ENCODE data around the gene TMEM168. TPM values are rescaled to one million over a fixed set of nuclear protein-coding genes. Genes with fewer than 3 reads are reported as not detected.

Gene TMEM168
- total and polyA plus RNA-seq, 2 donors (not counting 3 experiments of a cell fraction or from before 2014, with no cell fraction given): 23.4 to 24.4 TPM

GRCh38 chr7:112749775-112750174 lies 40.4 kb downstream of the TMEM168 start:
- Histone ChIP-seq H3K4me1 (ENCODE audit: control insufficient read depth, extremely low read depth, insufficient read depth, low read length) (no peaks in the 10 kb centered on the region), H3K4me3 (replicated peaks in 1 of 3; ENCODE audit: insufficient read depth in 1 of 3, low read depth in 1 of 3, low read length in 3 of 3) (no peak overlapping the region), H3K27me3 (ENCODE audit: control insufficient read depth in 2 of 2, insufficient read depth in 2 of 2, low read length in 2 of 2) (peaks cover 0 to 2% of the 10 kb centered on the region in 2 experiments), H3K79me2 (ENCODE audit: control insufficient read depth, insufficient read depth, low read length) (no peaks in the 10 kb centered on the region), H3K27ac (ENCODE audit: insufficient read depth, low read depth, low read length) (no peak overlapping the region), H3K4me2 (ENCODE audit: insufficient read depth, low read length) (no peak overlapping the region), H4K20me1 (replicated peaks; ENCODE audit: control insufficient read depth, extremely low read depth, insufficient read depth, low read length) (no peaks in the 10 kb centered on the region), H2AFZ (ENCODE audit: low read depth, low read length) (no peak overlapping the region), H3K9me3 (replicated peaks; ENCODE audit: control insufficient read depth, insufficient read depth, low read length) (no peaks in the 10 kb centered on the region), H3K9ac (replicated peaks; ENCODE audit: extremely low read depth, insufficient read depth, low read length) (no peak overlapping the region), H3K9me1 (replicated peaks; ENCODE audit: control insufficient read depth, extremely low read depth, insufficient read depth, low read length) (no peaks in the 10 kb centered on the region), H3K36me3 (ENCODE audit: control insufficient read depth in 2 of 2, extremely low read depth in 1 of 2, insufficient read depth in 2 of 2, low read length in 2 of 2) (no peaks in the 10 kb centered on the region)
- intact Hi-C loops (cut with micrococcal nuclease): no loop called here
- FAIRE-seq (no peak), DNase-seq (ENCODE audit: low read depth, low spot score) (no peak)
- no TSS peak for BruUV-seq (replicated peaks)
- dilution Hi-C loops (cut with MboI; ENCODE audit: extremely low pct_ligation_motif_present, low sequenced_read_pairs): no loop called here
- ChIA-PET POLR2A (no interaction called here), CTCF (no interaction called here)
- TF ChIP-seq FOS (IDR thresholded peaks at IDR 0.05; ENCODE audit: borderline replicate concordance, insufficient read depth, low read length) (no peak), POLR2AphosphoS5 (IDR thresholded peaks at IDR 0.05; ENCODE audit: insufficient read depth, low read depth, low read length) (no peak)

GRCh38 chr7:112748381-112748780 lies 41.8 kb downstream of the TMEM168 start:
- Histone ChIP-seq H3K27me3 (ENCODE audit: control insufficient read depth in 2 of 2, insufficient read depth in 2 of 2, low read length in 2 of 2) (peaks cover 0 to 2% of the 10 kb centered on the region in 2 experiments), H2AFZ (ENCODE audit: low read depth, low read length) (no peak overlapping the region), H3K9ac (replicated peaks; ENCODE audit: extremely low read depth, insufficient read depth, low read length) (no peak overlapping the region), H3K9me1 (replicated peaks; ENCODE audit: control insufficient read depth, extremely low read depth, insufficient read depth, low read length) (no peaks in the 10 kb centered on the region), H3K36me3 (ENCODE audit: control insufficient read depth in 2 of 2, extremely low read depth in 1 of 2, insufficient read depth in 2 of 2, low read length in 2 of 2) (no peaks in the 10 kb centered on the region), H3K27ac (ENCODE audit: insufficient read depth, low read depth, low read length) (no peak overlapping the region), H3K4me3 (replicated peaks in 1 of 3; ENCODE audit: insufficient read depth in 1 of 3, low read depth in 1 of 3, low read length in 3 of 3) (no peak overlapping the region), H3K4me2 (ENCODE audit: insufficient read depth, low read length) (no peak overlapping the region), H3K9me3 (replicated peaks; ENCODE audit: control insufficient read depth, insufficient read depth, low read length) (no peaks in the 10 kb centered on the region), H3K4me1 (ENCODE audit: control insufficient read depth, extremely low read depth, insufficient read depth, low read length) (no peaks in the 10 kb centered on the region), H4K20me1 (replicated peaks; ENCODE audit: control insufficient read depth, extremely low read depth, insufficient read depth, low read length) (no peaks in the 10 kb centered on the region), H3K79me2 (ENCODE audit: control insufficient read depth, insufficient read depth, low read length) (no peaks in the 10 kb centered on the region)
- dilution Hi-C loops (cut with MboI; ENCODE audit: extremely low pct_ligation_motif_present, low sequenced_read_pairs): no loop called here
- no peak for DNase-seq (ENCODE audit: low read depth, low spot score)
- ChIA-PET POLR2A (no interaction called here), CTCF (no interaction called here)
- BruUV-seq (replicated peaks): no TSS peak
- intact Hi-C loops (cut with micrococcal nuclease): no loop called here
- FAIRE-seq: no peak
- TF ChIP-seq EZH2 (IDR thresholded peaks at IDR 0.05; ENCODE audit: borderline replicate concordance, low read depth, low read length, severe bottlenecking): no peak
- TF ChIP-seq MYC (IDR thresholded peaks at IDR 0.05; ENCODE audit: low read depth, low read length): no peak
- no peak for TF ChIP-seq POLR2AphosphoS5 (IDR thresholded peaks at IDR 0.05; ENCODE audit: insufficient read depth, low read depth, low read length)
- no peak for TF ChIP-seq POLR2A (IDR thresholded peaks at IDR 0.05; ENCODE audit: low read depth, low read length)
- TF ChIP-seq, protein P1, sequence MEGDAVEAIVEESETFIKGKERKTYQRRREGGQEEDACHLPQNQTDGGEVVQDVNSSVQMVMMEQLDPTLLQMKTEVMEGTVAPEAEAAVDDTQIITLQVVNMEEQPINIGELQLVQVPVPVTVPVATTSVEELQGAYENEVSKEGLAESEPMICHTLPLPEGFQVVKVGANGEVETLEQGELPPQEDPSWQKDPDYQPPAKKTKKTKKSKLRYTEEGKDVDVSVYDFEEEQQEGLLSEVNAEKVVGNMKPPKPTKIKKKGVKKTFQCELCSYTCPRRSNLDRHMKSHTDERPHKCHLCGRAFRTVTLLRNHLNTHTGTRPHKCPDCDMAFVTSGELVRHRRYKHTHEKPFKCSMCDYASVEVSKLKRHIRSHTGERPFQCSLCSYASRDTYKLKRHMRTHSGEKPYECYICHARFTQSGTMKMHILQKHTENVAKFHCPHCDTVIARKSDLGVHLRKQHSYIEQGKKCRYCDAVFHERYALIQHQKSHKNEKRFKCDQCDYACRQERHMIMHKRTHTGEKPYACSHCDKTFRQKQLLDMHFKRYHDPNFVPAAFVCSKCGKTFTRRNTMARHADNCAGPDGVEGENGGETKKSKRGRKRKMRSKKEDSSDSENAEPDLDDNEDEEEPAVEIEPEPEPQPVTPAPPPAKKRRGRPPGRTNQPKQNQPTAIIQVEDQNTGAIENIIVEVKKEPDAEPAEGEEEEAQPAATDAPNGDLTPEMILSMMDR (IDR thresholded peaks at IDR 0.05; ENCODE audit: extremely low read depth in 1 of 2, insufficient read depth in 1 of 2, low read depth in 1 of 2, low read length in 2 of 2): no peak
- TF ChIP-seq FOS (IDR thresholded peaks at IDR 0.05; ENCODE audit: borderline replicate concordance, insufficient read depth, low read length): no peak
- TF ChIP-seq GATA2 (IDR thresholded peaks at IDR 0.05; ENCODE audit: insufficient read depth, insufficient read length, low read depth, low read length): no peak
- TF ChIP-seq MAX (IDR thresholded peaks at IDR 0.05; ENCODE audit: insufficient read depth, insufficient read length): no peak
- TF ChIP-seq JUN (IDR thresholded peaks at IDR 0.05; ENCODE audit: borderline replicate concordance, insufficient read depth, insufficient read length, low read depth): no peak

Data from endothelial cell of umbilical vein (primary cell).